Stimulated activated CD8-positive, alpha-beta memory T cell treated with anti-CD3 and anti-CD28 coated beads, Interleukin-7, amount 100 ng/mL, for 24 hours (primary cell): Measurements from ENCODE around the gene MYZAP.

ENCODE experiments used
- DNase-seq: peaks from one replicate; pipeline ENCODE4 v3.0.0-alpha.2; 2020; ENCODE audit warnings: low read depth

Gene MYZAP

GRCh38 chr15:57663262-57663661 is 71.6 kb downstream of the MYZAP start:
- no peak for DNase-seq

GRCh38 chr15:57665194-57665593 is 73.5 kb downstream of the MYZAP start:
- no peak for DNase-seq

DNA sequence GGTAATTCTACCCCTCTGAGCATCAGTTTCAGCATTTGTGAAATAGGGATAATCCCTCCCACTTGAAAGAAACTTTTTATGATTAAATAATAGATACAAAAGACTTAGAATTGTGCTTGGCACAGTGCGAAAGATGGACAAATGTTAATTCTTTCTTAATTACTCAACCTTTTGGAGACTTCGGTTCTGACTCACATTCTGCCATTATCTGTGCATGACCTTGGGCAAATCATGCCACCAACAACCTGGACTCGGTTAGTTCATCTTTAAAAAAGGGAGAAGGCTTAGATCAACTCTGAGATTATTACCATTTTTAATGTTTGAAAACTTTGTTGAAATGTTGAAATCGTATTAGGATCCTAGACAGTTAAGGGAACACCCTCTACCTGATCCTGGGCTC is 74.2 kb downstream of the MYZAP start:
- DNase-seq, result no peak

DNA sequence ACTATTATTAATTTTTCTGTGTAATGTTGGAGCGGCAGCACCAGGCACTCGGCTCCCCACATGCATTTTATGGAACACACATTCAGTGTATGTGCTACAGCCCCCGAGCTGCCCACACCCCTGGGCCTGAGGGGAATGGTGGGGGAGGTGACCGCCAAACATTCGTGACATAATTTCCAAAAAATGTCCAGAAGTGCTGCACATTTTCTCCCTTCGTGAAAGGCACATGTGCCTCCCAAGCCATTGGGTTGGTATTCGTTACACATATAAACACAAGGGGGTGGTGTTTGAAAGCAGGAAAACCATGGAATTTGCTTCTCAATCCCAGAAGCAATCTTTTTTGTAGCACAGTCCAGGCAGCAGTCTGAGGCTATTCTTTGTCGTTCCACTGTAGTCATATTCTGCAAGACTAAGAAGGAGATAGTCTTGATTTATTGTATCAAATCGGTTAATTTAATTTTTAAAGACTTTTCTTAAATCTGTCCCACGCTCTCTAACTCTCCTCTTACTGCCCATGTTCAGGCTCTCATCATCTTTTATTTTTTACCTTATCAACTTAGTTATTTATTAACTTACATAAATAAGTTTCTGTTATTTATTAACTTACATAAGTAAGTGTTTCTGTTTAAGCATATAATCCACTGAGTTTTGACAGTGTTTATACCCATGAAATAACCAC is 75.6 kb downstream of the MYZAP start:
- no peak for DNase-seq

DNA sequence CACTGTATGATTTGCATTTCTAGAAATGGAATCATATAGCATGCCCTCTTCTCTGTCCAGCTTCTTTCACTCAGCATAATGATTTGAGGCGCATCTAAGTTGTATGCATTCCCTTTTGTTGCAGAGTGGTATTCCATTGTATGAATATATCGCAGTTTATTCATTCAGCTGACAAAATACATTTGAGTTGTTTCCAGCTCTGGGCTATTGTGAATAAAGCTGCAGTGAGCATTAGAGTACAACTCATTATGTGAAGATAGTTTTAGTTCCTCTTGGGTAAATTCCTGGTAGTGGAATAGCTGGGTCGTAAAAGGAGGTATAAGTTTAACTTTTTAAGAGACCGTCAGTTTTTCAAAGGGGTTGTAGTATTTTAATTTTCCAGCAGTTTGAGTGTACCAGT is 76.3 kb downstream of the MYZAP start:
- DNase-seq, result no peak

- no peak for DNase-seq
These were observed 79.9 kb downstream of the MYZAP start for GRCh38 chr15:57671636-57672035.

DNA sequence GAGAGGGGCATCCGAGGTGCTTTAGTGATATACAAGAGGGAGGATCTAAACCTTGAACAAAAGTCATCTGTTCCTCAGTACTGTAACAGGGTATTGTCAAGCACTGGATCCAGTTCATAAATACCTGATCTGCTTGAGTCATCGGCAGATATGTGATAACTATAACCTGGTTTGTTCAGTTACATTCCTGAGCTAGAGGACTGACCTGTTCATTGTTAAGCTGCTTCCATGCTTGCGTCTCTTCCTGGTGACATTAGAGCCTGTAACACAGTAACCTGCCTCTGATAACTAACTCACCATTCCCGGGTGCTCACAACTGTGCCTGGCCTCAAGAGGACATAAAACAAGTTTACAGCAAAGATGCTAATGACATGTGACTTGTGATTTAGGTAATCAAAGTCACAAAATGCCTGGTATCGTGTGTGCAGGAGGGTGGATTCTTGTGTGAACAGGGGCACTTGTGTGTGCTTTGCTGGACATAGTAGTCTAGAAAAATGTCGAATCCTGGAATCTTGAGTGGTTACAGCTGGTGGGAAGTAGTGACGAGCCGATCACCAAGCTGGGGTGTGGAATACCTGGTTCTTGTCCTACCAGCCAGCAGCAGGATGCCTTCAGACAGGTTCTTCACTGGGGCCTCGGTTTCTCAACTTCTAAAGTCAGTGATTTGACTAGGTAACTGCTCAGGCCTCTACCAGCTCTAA is 83.9 kb downstream of the MYZAP start:
- DNase-seq, result no peak

DNA sequence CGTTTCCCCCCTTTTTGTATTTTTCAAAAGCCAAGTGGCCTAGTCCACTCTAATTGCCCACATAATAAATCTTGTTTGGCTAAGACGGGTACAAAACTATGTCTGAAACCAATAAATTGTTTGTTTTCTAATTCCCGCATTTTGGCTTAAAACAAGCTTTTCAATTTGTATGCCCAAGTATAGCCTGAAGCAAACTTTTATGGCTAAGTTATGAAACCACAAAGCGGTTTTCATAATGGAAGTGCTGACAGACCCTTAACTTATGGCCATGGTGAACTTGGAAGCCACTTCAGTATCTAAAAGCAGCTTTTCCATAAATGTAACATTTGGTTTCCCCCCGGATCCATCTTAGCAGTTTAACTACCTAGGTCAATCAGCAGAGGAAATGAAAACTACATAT is 84.9 kb downstream of the MYZAP start:
- no peak for DNase-seq

GRCh38 chr15:57677204-57677603 is 85.5 kb downstream of the MYZAP start:
- no peak for DNase-seq

DNA sequence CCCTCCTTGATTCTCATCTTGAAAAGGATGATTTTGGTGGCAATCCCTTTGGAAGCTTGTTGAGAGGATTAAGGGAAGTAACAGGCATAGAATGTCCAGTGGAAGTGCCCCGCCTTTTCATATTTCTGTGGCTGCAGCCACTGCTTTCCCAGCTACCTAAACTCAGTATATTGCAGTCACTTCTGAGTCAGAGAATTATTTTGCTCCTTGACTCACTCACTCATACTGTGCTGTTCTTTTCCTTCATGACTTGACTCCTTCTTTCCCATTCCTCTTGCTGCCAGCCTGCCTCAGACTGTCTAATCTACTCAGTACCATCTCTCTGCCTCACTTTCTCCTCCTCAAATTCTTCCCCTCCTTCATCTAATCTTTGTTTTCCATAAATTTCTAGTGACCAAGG is 88.3 kb downstream of the MYZAP start:
- no peak for DNase-seq

DNA sequence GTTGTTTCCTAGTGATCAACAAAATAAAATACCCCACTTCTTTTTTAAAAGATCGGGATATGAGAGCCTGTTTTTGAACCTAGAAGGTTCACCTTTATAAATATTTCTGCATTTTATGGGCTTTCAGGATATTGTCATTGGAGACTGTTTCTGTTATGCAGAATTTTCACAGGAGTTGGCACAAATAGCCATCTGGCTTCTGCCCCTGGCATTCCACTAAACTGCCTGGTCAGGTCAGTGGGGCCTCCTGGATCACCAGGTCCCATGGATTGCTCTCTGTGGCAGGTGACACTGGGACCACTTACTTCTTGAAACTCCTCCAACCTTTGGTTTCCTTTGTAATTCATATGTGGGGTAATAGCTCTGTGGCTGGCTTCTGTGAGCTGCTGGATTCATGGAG is 89.3 kb downstream of the MYZAP start:
- DNase-seq, result no peak

- DNase-seq, result no peak
These were observed 91.8 kb downstream of the MYZAP start for GRCh38 chr15:57683481-57683880.

GRCh38 chr15:57684491-57685151 is 92.9 kb downstream of the MYZAP start:
- no peak for DNase-seq

DNA sequence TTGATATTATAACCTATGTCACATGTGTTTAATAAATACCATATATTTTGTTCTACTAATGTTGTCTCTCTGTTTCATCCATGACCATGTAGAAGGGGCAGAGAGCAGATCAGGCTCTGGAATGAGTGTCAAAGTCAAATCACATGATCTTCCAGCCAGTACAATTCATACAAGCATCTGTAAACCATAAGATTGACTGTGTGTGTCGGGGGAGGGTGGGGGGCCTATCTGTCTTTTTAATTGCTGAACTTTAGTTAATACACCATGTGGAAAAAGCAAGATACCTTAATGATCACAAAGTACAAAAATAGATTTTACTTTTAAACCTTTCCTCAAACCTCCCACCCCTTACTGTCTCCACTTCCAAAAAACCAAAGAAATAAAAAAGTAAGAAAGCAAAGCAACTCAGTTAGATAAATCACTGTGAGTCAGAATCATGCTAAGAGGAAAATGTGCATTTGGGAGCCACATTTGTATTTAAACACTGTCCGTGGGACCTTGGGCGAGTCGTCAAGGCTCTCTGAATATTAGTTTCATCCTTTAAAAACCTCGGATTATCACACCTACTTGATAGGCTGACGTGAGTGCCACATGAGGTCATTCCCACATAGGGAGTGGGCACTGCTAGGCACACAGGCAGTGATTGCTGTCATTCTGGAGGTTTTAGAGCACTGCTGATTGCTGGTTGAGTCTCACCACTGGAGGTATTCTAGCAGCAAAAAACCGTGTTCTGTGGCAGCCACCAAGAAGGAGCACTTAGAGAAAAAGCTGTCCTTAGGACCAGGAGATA is 93.8 kb downstream of the MYZAP start:
- no peak for DNase-seq

- DNase-seq, result no peak
These were observed 95.0 kb downstream of the MYZAP start for GRCh38 chr15:57686657-57687056.

DNA sequence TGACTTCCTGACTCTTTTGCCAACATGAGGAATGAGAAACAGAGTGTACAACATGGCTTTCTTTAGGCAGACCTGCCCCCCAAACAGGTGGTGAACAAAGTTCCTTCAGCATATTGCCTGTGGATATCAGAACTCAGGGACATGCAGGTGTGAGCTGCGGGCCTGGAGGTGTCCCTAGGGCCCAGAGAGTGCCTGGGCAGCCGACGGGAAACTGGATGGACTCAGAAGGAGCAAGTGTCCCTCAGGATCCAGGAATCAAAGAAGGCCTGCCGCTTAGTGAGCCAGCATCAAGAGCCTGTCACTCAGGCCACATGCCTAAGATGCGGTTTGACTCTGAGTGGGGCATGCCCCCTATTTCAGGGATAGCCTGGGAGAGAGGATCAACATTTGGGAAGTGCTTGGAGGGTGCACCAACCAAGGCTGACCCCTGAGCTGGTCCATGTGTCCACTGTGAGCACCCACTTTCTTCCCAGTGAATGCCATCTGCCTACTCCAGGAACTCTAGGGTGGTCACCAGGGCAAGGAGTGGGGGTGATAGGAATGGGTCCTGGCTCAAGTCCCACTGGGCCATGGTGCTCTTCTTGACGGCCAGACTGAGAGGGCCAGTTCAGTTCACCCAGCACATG is 98.8 kb downstream of the MYZAP start:
- DNase-seq, result no peak

- DNase-seq, result no peak
These were observed 99.4 kb downstream of the MYZAP start for GRCh38 chr15:57691082-57691481.

DNA sequence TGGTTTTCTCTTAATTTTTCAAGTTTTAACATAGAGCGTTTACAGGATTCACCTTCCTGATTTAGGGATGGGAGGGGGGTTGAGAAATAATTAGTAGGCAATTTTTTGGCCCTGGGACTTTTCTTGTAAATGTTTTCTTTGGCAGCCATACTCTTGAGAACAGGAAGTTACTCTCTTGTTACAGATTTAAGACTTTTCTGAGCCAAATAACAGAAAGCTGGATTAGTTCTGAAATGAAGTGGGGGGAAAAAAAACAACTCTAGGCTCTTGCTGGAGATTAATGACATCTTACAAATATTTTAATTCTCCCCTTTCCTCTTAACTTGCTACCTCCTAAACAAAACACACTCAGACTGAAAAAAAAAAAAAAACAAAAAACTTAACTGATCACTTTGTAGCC is 101.0 kb downstream of the MYZAP start:
- no peak for DNase-seq

DNA sequence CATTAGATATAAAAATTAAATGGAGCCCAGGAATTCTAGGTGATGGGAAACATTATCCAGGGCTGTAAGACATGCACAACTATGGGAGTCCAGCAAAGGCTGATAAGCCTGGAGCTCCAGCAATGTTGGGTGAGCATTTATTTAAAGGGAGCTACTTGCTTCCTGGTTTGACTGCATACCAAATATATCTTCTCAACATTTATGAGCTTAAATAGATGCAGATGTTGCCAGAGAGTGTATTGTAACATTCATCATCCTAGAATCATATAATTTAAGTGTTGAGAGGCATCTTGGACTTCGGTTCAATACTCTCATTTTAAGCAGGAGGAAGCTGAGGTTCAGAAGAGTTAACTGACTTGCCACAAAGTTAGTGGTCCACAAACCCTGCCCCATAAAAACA is 102.6 kb downstream of the MYZAP start:
- no peak for DNase-seq

GRCh38 chr15:57696146-57696545 is 104.4 kb downstream of the MYZAP start:
- DNase-seq, result no peak

GRCh38 chr15:57697588-57697987 is 105.9 kb downstream of the MYZAP start:
- DNase-seq, result no peak

DNA sequence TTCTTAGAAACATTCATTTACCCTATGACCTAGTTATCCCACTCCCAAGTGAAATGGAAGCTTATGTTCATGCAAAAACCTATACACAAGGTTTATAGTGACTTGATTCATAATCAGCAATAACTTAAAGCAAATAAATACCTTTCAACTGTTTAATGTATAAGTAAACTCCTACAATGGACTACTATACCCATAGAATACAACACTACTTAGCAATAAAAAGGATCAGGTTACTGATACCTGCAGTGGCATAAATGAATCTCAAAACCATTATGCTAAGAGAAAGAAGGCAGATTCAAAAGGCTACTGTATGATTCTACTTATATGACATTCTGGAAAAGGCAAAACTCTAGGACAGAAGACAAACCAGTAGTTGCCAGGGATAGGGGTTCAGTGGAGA is 106.5 kb downstream of the MYZAP start:
- DNase-seq, result no peak
